ENCODE results near the gene MAP2K3. TPM values are rescaled to one million over a fixed set of nuclear protein-coding genes. Genes with fewer than 3 reads are reported as not detected.
A peak's percentile ranks its signal among the peaks of the same experiment; 100 is the strongest.

Gene MAP2K3
- total RNA-seq, 1 donor from 2014 or later = 36.2 TPM

GRCh38 chr17:21272881-21273792, 11.4 kb upstream of the MAP2K3 start:
- Mint-ChIP-seq H3K4me3 (ENCODE audit: unreplicated experiment) (no peak overlapping the region), H3K36me3 (ENCODE audit: unreplicated experiment) (no peaks in the 10 kb centered on the region), H3K9me3 (ENCODE audit: unreplicated experiment) (no peaks in the 10 kb centered on the region), H3K4me1 (ENCODE audit: unreplicated experiment) (peaks cover 16% of the 10 kb centered on the region), H3K27me3 (ENCODE audit: unreplicated experiment) (no peaks in the 10 kb centered on the region), H3K27ac (ENCODE audit: unreplicated experiment) (no peak overlapping the region)
- no peak for TF ChIP-seq CTCF (IDR thresholded peaks at IDR 0.05)
- DNase-seq (ENCODE audit: extremely low spot score, unreplicated experiment) = no peak

GRCh38 chr17:21275047-21275578, 9.4 kb upstream of the MAP2K3 start:
- Mint-ChIP-seq H3K27ac (ENCODE audit: unreplicated experiment) (peak overlapping the region; percentile 74), H3K4me3 (ENCODE audit: unreplicated experiment) (peak overlapping the region; percentile 75), H3K9me3 (ENCODE audit: unreplicated experiment) (no peaks in the 10 kb centered on the region), H3K4me1 (ENCODE audit: unreplicated experiment) (peaks cover 21% of the 10 kb centered on the region), H3K36me3 (ENCODE audit: unreplicated experiment) (no peaks in the 10 kb centered on the region), H3K27me3 (ENCODE audit: unreplicated experiment) (no peaks in the 10 kb centered on the region)
- DNase-seq (ENCODE audit: extremely low spot score, unreplicated experiment) = no peak
- no peak for TF ChIP-seq CTCF (IDR thresholded peaks at IDR 0.05)

GRCh38 chr17:21275579-21276263, 8.8 kb upstream of the MAP2K3 start:
- H3K27me3 Mint-ChIP-seq (ENCODE audit: unreplicated experiment) = no peaks in the 10 kb centered on the region
- peak overlapping the region; percentile 74 for H3K27ac Mint-ChIP-seq (ENCODE audit: unreplicated experiment)
- TF ChIP-seq CTCF (IDR thresholded peaks at IDR 0.05) = no peak
- no peaks in the 10 kb centered on the region for H3K36me3 Mint-ChIP-seq (ENCODE audit: unreplicated experiment)
- DNase-seq (ENCODE audit: extremely low spot score, unreplicated experiment) = peak; percentile 96
- H3K4me1 Mint-ChIP-seq (ENCODE audit: unreplicated experiment) = peaks cover 22% of the 10 kb centered on the region
- peak overlapping the region; percentile 75 for H3K4me3 Mint-ChIP-seq (ENCODE audit: unreplicated experiment)
- no peaks in the 10 kb centered on the region for H3K9me3 Mint-ChIP-seq (ENCODE audit: unreplicated experiment)

- H3K4me3 Mint-ChIP-seq (ENCODE audit: unreplicated experiment) = peak overlapping the region; percentile 75
- H3K36me3 Mint-ChIP-seq (ENCODE audit: unreplicated experiment) = no peaks in the 10 kb centered on the region
- peak overlapping the region; percentile 68 for H3K27ac Mint-ChIP-seq (ENCODE audit: unreplicated experiment)
- DNase-seq (ENCODE audit: extremely low spot score, unreplicated experiment) = no peak
- H3K4me1 Mint-ChIP-seq (ENCODE audit: unreplicated experiment) = peaks cover 22% of the 10 kb centered on the region
- H3K27me3 Mint-ChIP-seq (ENCODE audit: unreplicated experiment) = no peaks in the 10 kb centered on the region
- TF ChIP-seq CTCF (IDR thresholded peaks at IDR 0.05) = no peak
- H3K9me3 Mint-ChIP-seq (ENCODE audit: unreplicated experiment) = no peaks in the 10 kb centered on the region
Measured at GRCh38 chr17:21276264-21276588, 8.3 kb upstream of the MAP2K3 start.

- Mint-ChIP-seq H3K9me3 (ENCODE audit: unreplicated experiment) (no peaks in the 10 kb centered on the region), H3K4me3 (ENCODE audit: unreplicated experiment) (no peak overlapping the region), H3K27ac (ENCODE audit: unreplicated experiment) (no peak overlapping the region), H3K4me1 (ENCODE audit: unreplicated experiment) (peaks cover 31% of the 10 kb centered on the region), H3K36me3 (ENCODE audit: unreplicated experiment) (no peaks in the 10 kb centered on the region), H3K27me3 (ENCODE audit: unreplicated experiment) (no peaks in the 10 kb centered on the region)
- DNase-seq (ENCODE audit: extremely low spot score, unreplicated experiment) = no peak
- TF ChIP-seq CTCF (IDR thresholded peaks at IDR 0.05) = no peak
Measured at GRCh38 chr17:21277332-21277731, 7.2 kb upstream of the MAP2K3 start.

Data from osteocyte (in vitro differentiated cells).